Natural killer cell (primary cell): ENCODE data around the gene TP53I3. TPM values are rescaled to one million over a fixed set of nuclear protein-coding genes. Genes with fewer than 3 reads are reported as not detected.

ENCODE experiments used
- ATAC-seq, 3 donors: fragments of 150-1000 bp in 2 of 3; fragments of 200-7000 bp in 1 of 3; cut with Tn5 transposase; 1 replicate in 1 of 3; 2 replicates in 2 of 3; pipeline ENCODE4 v1.10.0; 2021; ENCODE audit warnings: mild to moderate bottlenecking in 2 of 3, moderate library complexity in 2 of 3
- DNase-seq, 2 donors: peaks; one replicate each; pipeline versions ENCODE4 v3.0.0 to v3.0.0-alpha.2; 2013 to 2021; ENCODE audit warnings: mixed read lengths in 1 of 2
- H3K27ac ChIP-seq: one replicate; pipeline ENCODE4 v1.5.1; 2013; ENCODE audit warnings: mild to moderate bottlenecking, low read length
- H3K27me3 ChIP-seq: one replicate; pipeline ENCODE4 v1.6.1; 2013; ENCODE audit warnings: low read length; ENCODE audit not compliant: control insufficient read depth, insufficient read depth
- H3K36me3 ChIP-seq: one replicate; pipeline ENCODE4 v1.6.1; 2013; ENCODE audit warnings: low read length; ENCODE audit not compliant: control insufficient read depth, insufficient read depth
- H3K4me1 ChIP-seq: one replicate; pipeline ENCODE4 v1.6.1; 2013; ENCODE audit warnings: low read length; ENCODE audit not compliant: control insufficient read depth, insufficient read depth
- H3K4me3 ChIP-seq: one replicate; pipeline ENCODE4 v1.5.1; 2013; ENCODE audit warnings: low read length
- H3K9me3 ChIP-seq: one replicate; pipeline ENCODE4 v1.6.1; 2013; ENCODE audit warnings: low read length; ENCODE audit not compliant: control insufficient read depth, insufficient read depth
- H3K27ac Mint-ChIP-seq, 2 donors: one replicate each; pipeline ENCODE4 v1.8.0; 2022; ENCODE audit warnings: mild to moderate bottlenecking in 2 of 2, mixed read lengths in 2 of 2, moderate library complexity in 1 of 2
- H3K27me3 Mint-ChIP-seq, 2 donors: one replicate each; pipeline ENCODE4 v1.8.0; 2022; ENCODE audit warnings: low read depth in 2 of 2, mixed read lengths in 2 of 2
- H3K36me3 Mint-ChIP-seq: one replicate; pipeline ENCODE4 v1.8.0; 2022; ENCODE audit warnings: mixed read lengths
- H3K4me1 Mint-ChIP-seq, 2 donors: one replicate each; pipeline ENCODE4 v1.8.0; 2022; ENCODE audit warnings: mixed read lengths in 2 of 2
- H3K4me3 Mint-ChIP-seq: one replicate; pipeline ENCODE4 v1.8.0; 2022; ENCODE audit warnings: mild to moderate bottlenecking, moderate library complexity, mixed read lengths
- H3K9me3 Mint-ChIP-seq, 2 donors: one replicate each; pipeline ENCODE4 v1.8.0; 2022; ENCODE audit warnings: mixed read lengths in 2 of 2
- CTCF ChIP-seq: fragments of 200-600 bp; IDR thresholded peaks from one replicate; pipeline ENCODE4 v1.8.0; 2022; ENCODE audit warnings: antibody characterized with exemption
- WGBS: methylation state at CpG from one replicate; pipeline ENCODE4 v1.1.7; 2013; ENCODE audit warnings: missing lambda C conversion rate; ENCODE audit not compliant: insufficient coverage; 5-methylcytosine and 5-hydroxymethylcytosine counted together
- intact Hi-C: fragments of 100-400 bp; cut with micrococcal nuclease; formaldehyde crosslinking; loops from one replicate; pipeline ENCODE4 v1.14.2; 2022
- total RNA-seq, 4 donors: library from RNA; stranded (reverse); fragments of 120-200 nt in 1 of 4; gene quantifications; one replicate each; pipeline versions ENCODE4 v1.2.3 to v1.2.4, GENCODE V29; 2013 to 2022

TP53I3 gene
- total RNA-seq, 3 donors from 2014 or later (not counting 1 experiment from before 2014, with no cell fraction given) = 1.6 to 2.6 (median 2.0) TPM

- ATAC-seq = peak; percentile 83 to 95 (median 88)
- H3K36me3 Mint-ChIP-seq = no peaks in the 10 kb centered on the region
- H3K4me1 Mint-ChIP-seq = peaks cover 12 to 32% of the 10 kb centered on the region in 2 donors
- H3K9me3 Mint-ChIP-seq = no peaks in the 10 kb centered on the region
- WGBS = under 1% methylated on average over 64 of the region's 64 CpGs
- H3K4me3 ChIP-seq = peak within 1 kb of the TSS; percentile 94
- H3K27me3 ChIP-seq = no peaks in the 10 kb centered on the region
- no peak for TF ChIP-seq CTCF
- peak; percentile 96 to 100 for DNase-seq
- H3K27ac Mint-ChIP-seq = peak within 1 kb of the TSS; percentile 94 to 98
- intact Hi-C loops = loop anchor here (1.0 kb wide), 2 partner anchors 29 to 149 kb away; partner anchors contain the start of genes ATAD2B and WDCP
- H3K36me3 ChIP-seq = peaks cover 16% of the 10 kb centered on the region
- peaks cover 17% of the 10 kb centered on the region for H3K4me1 ChIP-seq
- peak within 1 kb of the TSS; percentile 94 for H3K4me3 Mint-ChIP-seq
- H3K27ac ChIP-seq = peak within 1 kb of the TSS; percentile 89
- H3K9me3 ChIP-seq = no peaks in the 10 kb centered on the region
- H3K27me3 Mint-ChIP-seq = no peaks in the 10 kb centered on the region
Observed at GRCh38 chr2:24075915-24076848, 8.5 kb downstream of the TP53I3 start, which contains the start of gene SF3B6. Gene SF3B6, minus strand, starts transcription at chr2:24076326. Its CDS starts 97 bp downstream, at chr2:24076229.

DNA sequence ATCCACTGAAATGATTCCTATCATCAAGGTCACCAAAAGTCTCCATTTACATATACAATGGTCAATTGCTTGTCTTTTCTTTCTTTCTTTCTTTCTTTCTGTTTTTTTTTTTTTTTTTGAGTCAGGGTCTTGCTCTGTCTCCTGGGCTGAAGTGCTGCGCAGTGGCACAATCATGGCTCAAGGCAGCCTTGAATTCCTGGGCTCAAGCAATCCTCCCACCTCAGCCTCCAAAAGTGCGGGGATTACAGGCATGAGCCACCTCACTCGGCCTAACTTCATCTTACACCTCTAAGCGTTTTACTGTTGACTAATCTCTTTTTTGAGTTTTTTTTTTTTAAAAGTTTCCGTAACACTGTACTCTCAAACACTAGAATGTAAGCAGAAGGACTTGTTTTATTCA, 9.4 kb downstream of the TP53I3 start:
- no peaks in the 10 kb centered on the region for H3K9me3 Mint-ChIP-seq

DNA sequence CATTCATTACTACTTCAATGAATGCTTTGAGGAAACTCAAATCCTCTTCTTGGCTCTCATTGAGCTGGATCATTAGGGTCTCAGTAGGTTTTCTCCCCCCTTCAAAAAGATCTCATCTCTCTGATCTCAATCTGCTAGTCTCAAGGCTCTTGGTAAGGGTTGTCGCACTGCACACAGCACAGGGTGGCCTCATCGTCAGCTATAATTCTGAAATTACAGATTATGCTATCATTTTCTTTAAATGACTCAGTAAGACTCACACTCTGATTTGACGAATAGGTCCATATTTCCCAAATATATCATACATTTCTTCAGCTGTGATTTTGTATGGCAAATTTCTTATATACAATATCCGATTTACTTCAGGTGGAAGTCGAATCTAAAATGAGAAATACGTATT, 10.8 kb downstream of the TP53I3 start:
- H3K27me3 Mint-ChIP-seq = no peaks in the 10 kb centered on the region
- peak overlapping the region; percentile 18 for H3K4me3 Mint-ChIP-seq
- H3K27ac Mint-ChIP-seq = peak overlapping the region in 1 of 2 donors; percentile 55
- peaks cover 17% of the 10 kb centered on the region for H3K4me1 ChIP-seq
- no peaks in the 10 kb centered on the region for H3K9me3 Mint-ChIP-seq
- H3K36me3 ChIP-seq = peaks cover 29% of the 10 kb centered on the region
- no peaks in the 10 kb centered on the region for H3K36me3 Mint-ChIP-seq
- no peak overlapping the region for H3K27ac ChIP-seq
- peaks cover 12 to 41% of the 10 kb centered on the region in 2 donors for H3K4me1 Mint-ChIP-seq
- no peaks in the 10 kb centered on the region for H3K27me3 ChIP-seq
- ATAC-seq = no peak
- WGBS = 74% methylated on average over 3 of the region's 6 CpGs
- no peak for TF ChIP-seq CTCF
- H3K4me3 ChIP-seq = no peak overlapping the region
- intact Hi-C loops = no loop called here
- DNase-seq = no peak
- no peaks in the 10 kb centered on the region for H3K9me3 ChIP-seq

More for the DNA sequence above, 9.4 kb downstream of the TP53I3 start:
- TF ChIP-seq CTCF = no peak
- no peaks in the 10 kb centered on the region for H3K27me3 ChIP-seq
- H3K4me1 Mint-ChIP-seq = peaks cover 12 to 32% of the 10 kb centered on the region in 2 donors
- ATAC-seq = no peak
- intact Hi-C loops = no loop called here
- no peaks in the 10 kb centered on the region for H3K36me3 Mint-ChIP-seq
- WGBS = 76% methylated on average over 4 of the region's 5 CpGs
- peak overlapping the region; percentile 94 for H3K4me3 Mint-ChIP-seq
- H3K27me3 Mint-ChIP-seq = no peaks in the 10 kb centered on the region
- H3K9me3 ChIP-seq = no peaks in the 10 kb centered on the region
- H3K27ac ChIP-seq = peak overlapping the region; percentile 89
- peaks cover 20% of the 10 kb centered on the region for H3K36me3 ChIP-seq
- no peak for DNase-seq
- H3K4me3 ChIP-seq = peak overlapping the region; percentile 94
- peaks cover 17% of the 10 kb centered on the region for H3K4me1 ChIP-seq
- H3K27ac Mint-ChIP-seq = peak overlapping the region; percentile 94 to 98
